HepG2 (cell line): Measurements from ENCODE around the gene ZNF722. TPM values are rescaled to one million over a fixed set of nuclear protein-coding genes. Genes with fewer than 3 reads are reported as not detected.

Experiments used
- ATAC-seq: fragments of 200-7000 bp; cut with Tn5 transposase; 3 replicates; pipeline ENCODE4 v1.9.1; 2020; ENCODE audit warnings: mild to moderate bottlenecking, moderate library complexity
- BruUV-seq: library from RNA; stranded (reverse); fragments of 400-500 nt; replicated peaks from 2 replicates; lab custom pipeline; 2021; lab: Mats Ljungman, UMichigan
- CTCF ChIA-PET: fragments of 300-600 bp; formaldehyde crosslinking; extraction: SDS; loops from one replicate; lab custom pipeline; 2021; ENCODE audit warnings: low total read pairs, inconsistent platforms, low intra/inter-chr PET ratio; lab: Yijun Ruan, JAX
- POLR2A ChIA-PET: fragments of 350-600 bp; sonication (Branson Sonifier 250); formaldehyde crosslinking; loops from one replicate; lab custom pipeline; 2020; ENCODE audit warnings: antibody characterized with exemption, inconsistent platforms; lab: Yijun Ruan, JAX
- DNase-seq: peaks from one replicate; pipeline ENCODE4 v3.0.0-alpha.2; 2015; ENCODE audit warnings: low spot score
- FAIRE-seq: peaks from 3 replicates; lab custom pipeline; 2011; peaks lifted over from hg19 to GRCh38; lab: Jason Lieb, UNC
- H2AFZ ChIP-seq: one replicate; pipeline ENCODE4 v1.6.1; 2011; ENCODE audit warnings: low read length, inconsistent platforms
- H3K27ac ChIP-seq: fragments of 300-600 bp; 3 replicates; pipeline ENCODE4 v1.8.0; 2011; ENCODE audit warnings: mixed run types, mild to moderate bottlenecking, mixed read lengths, low read length, inconsistent platforms; ENCODE audit not compliant: insufficient read depth; ENCODE audit errors: extremely low read length
- H3K27me3 ChIP-seq, 2 experiments: fragments of 200-600 bp in 1 of 2; 2 replicates in 1 of 2; 3 replicates in 1 of 2; pipeline versions ENCODE4 v1.6.0 to v1.8.0; 2011; ENCODE audit warnings: low read length in 2 of 2, mild to moderate bottlenecking in 2 of 2, moderate library complexity in 2 of 2, inconsistent platforms in 1 of 2; ENCODE audit not compliant: insufficient read depth in 2 of 2, control insufficient read depth in 1 of 2
- H3K36me3 ChIP-seq, 2 experiments: fragments of 200-600 bp in 1 of 2; replicated peaks in 1 of 2; 2 replicates in 1 of 2; 3 replicates in 1 of 2; pipeline versions ENCODE4 v1.5.1 to v1.8.0; 2011; ENCODE audit warnings: low read length in 2 of 2, inconsistent platforms in 1 of 2; ENCODE audit not compliant: insufficient read depth in 2 of 2, control insufficient read depth in 1 of 2
- H3K4me1 ChIP-seq: 2 replicates; pipeline ENCODE4 v1.5.1; 2012; ENCODE audit warnings: low read length, inconsistent platforms; ENCODE audit not compliant: insufficient read depth
- H3K4me2 ChIP-seq: 2 replicates; pipeline ENCODE4 v1.6.0; 2011; ENCODE audit warnings: low read depth, low read length, inconsistent platforms
- H3K4me3 ChIP-seq, 3 experiments: fragments of 200-600 bp in 1 of 3; sonication (generic), shearing (Covaris generic) in 1 of 3; replicated peaks in 1 of 3; 2 replicates each; pipeline ENCODE4 v1.5.1; 2011 to 2016; ENCODE audit warnings: low read length in 3 of 3, inconsistent platforms in 2 of 3, low read depth in 2 of 3, mild to moderate bottlenecking in 2 of 3, control low read depth in 1 of 3, mixed read lengths in 1 of 3; ENCODE audit not compliant: insufficient read depth in 1 of 3
- H3K79me2 ChIP-seq: one replicate; pipeline ENCODE4 v1.6.1; 2011; ENCODE audit warnings: low read length, inconsistent platforms; ENCODE audit not compliant: insufficient read depth
- H3K9ac ChIP-seq: 2 replicates; pipeline ENCODE4 v1.6.0; 2011; ENCODE audit warnings: mild to moderate bottlenecking, low read depth, low read length, inconsistent platforms; ENCODE audit not compliant: insufficient read depth
- H3K9me3 ChIP-seq: 2 replicates; pipeline ENCODE4 v1.5.1; 2012; ENCODE audit warnings: mild to moderate bottlenecking, low read length
- H4K20me1 ChIP-seq: 2 replicates; pipeline ENCODE4 v1.6.0; 2011; ENCODE audit warnings: inconsistent platforms, mild to moderate bottlenecking, low read length, moderate library complexity; ENCODE audit not compliant: insufficient read depth
- E2F2 ChIP-seq: sonication (generic); formaldehyde crosslinking; IDR thresholded peaks from 2 replicates; pipeline ENCODE4 v1.4.0; 2020; ENCODE audit warnings: missing genetic modification reagents, borderline replicate concordance
- KMT2A ChIP-seq: sonication (generic); formaldehyde crosslinking; IDR thresholded peaks from 2 replicates; pipeline ENCODE4 v1.4.0; 2020; ENCODE audit warnings: missing genetic modification reagents
- MED1 ChIP-seq: sonication (generic); formaldehyde crosslinking; IDR thresholded peaks from 2 replicates; pipeline ENCODE4 v1.4.0; 2020; ENCODE audit warnings: missing genetic modification reagents
- MED8 ChIP-seq: sonication (generic); formaldehyde crosslinking; IDR thresholded peaks from 2 replicates; pipeline ENCODE4 v1.8.1; 2023; ENCODE audit warnings: mild to moderate bottlenecking, missing genetic modification reagents; ENCODE audit not compliant: insufficient replicate concordance
- MLXIP ChIP-seq: sonication (generic); formaldehyde crosslinking; IDR thresholded peaks from 2 replicates; pipeline ENCODE4 v1.9.0; 2021; ENCODE audit warnings: missing genetic modification reagents, borderline replicate concordance
- SIN3A ChIP-seq: IDR thresholded peaks from 2 replicates; pipeline ENCODE4 v1.6.1; 2011; ENCODE audit warnings: low read depth, mild to moderate bottlenecking, control low read depth, low read length, borderline replicate concordance
- SRF ChIP-seq: IDR thresholded peaks from 2 replicates; pipeline ENCODE4 v1.6.1; 2011; ENCODE audit warnings: mild to moderate bottlenecking, low read depth, low read length, moderate library complexity
- THAP7 ChIP-seq: sonication (generic); formaldehyde crosslinking; IDR thresholded peaks from 2 replicates; pipeline ENCODE4 v1.8.1; 2023; ENCODE audit warnings: mild to moderate bottlenecking, missing genetic modification reagents
- THRA ChIP-seq: sonication (generic); formaldehyde crosslinking; IDR thresholded peaks from 2 replicates; pipeline ENCODE4 v1.4.0; 2020; ENCODE audit warnings: missing genetic modification reagents, borderline replicate concordance
- USF2 ChIP-seq, 2 experiments: sonication (generic) in 1 of 2; formaldehyde crosslinking in 1 of 2; IDR thresholded peaks; 2 replicates each; pipeline versions ENCODE4 v1.5.1 to v1.6.1; 2011 to 2020; ENCODE audit warnings: borderline replicate concordance in 1 of 2, low read depth in 1 of 2, low read length in 1 of 2, mild to moderate bottlenecking in 1 of 2, missing genetic modification reagents in 1 of 2, moderate library complexity in 1 of 2
- XBP1 ChIP-seq: sonication (generic); formaldehyde crosslinking; IDR thresholded peaks from 2 replicates; pipeline ENCODE4 v1.5.0; 2020; ENCODE audit warnings: missing genetic modification reagents
- ZBTB1 ChIP-seq: sonication (generic); formaldehyde crosslinking; IDR thresholded peaks from 2 replicates; pipeline ENCODE4 v1.4.0; 2020; ENCODE audit warnings: missing genetic modification reagents, borderline replicate concordance
- ZNF234 ChIP-seq: sonication (generic); formaldehyde crosslinking; conservative IDR thresholded peaks from 2 replicates; pipeline ENCODE4 v1.5.1; 2020; ENCODE audit warnings: mild to moderate bottlenecking, missing genetic modification reagents
- ZNF577 ChIP-seq: sonication (generic); formaldehyde crosslinking; IDR thresholded peaks from 2 replicates; pipeline ENCODE4 v1.4.0; 2020; ENCODE audit warnings: mild to moderate bottlenecking, low read depth, missing genetic modification reagents, borderline replicate concordance
- ZNF773 ChIP-seq: sonication (generic); formaldehyde crosslinking; IDR thresholded peaks from 2 replicates; pipeline ENCODE4 v1.4.0; 2020; ENCODE audit warnings: missing genetic modification reagents, borderline replicate concordance
- WGBS: methylation state at CpG from one replicate; pipeline ENCODE4 v1.1.6; 2017; ENCODE audit warnings: low lambda C conversion rate; 5-methylcytosine and 5-hydroxymethylcytosine counted together
- in situ Hi-C: cut with HindIII; loops from 2 replicates; pipeline ENCODE4 v1.10.0; 2017; ENCODE audit warnings: low pct_unique_long_range_greater_than_20kb; ENCODE audit not compliant: extremely low pct_ligation_motif_present
- intact Hi-C: fragments of 100-400 bp; cut with micrococcal nuclease; formaldehyde crosslinking; loops from one replicate; pipeline ENCODE4 v1.10.0; 2022; ENCODE audit not compliant: unreplicated experiment
- polyA plus RNA-seq, 8 experiments: library from polyadenylated mRNA; depleted of rRNA in 3 of 8; stranded (reverse) in 7 of 8; unstranded in 1 of 8; fragments of >200 nt; fragmentation: Illumina TruSeq in 4 of 8; extraction: Trizol in 4 of 8; gene quantifications; 2 replicates each; pipeline versions ENCODE4 v1.2.1 to v1.2.3, GENCODE V29; 2011 to 2016; ENCODE audit warnings: low read depth in 4 of 8, missing spikeins in 1 of 8, mixed read lengths in 1 of 8; ENCODE audit not compliant: insufficient read depth in 1 of 8
- total RNA-seq, 5 experiments: library from RNA; depleted of rRNA; stranded (reverse); fragments of >200 nt; fragmentation: Illumina TruSeq; extraction: Trizol; gene quantifications; 2 replicates each; pipeline ENCODE4 v1.2.3, GENCODE V29; 2016; ENCODE audit warnings: low read depth in 1 of 5

Gene ZNF722
- total and polyA plus RNA-seq, 2 of the 13 experiments (the other 11 are each of a cell fraction or from before 2014, with no cell fraction given): not detected

GRCh38 chr7:64045301-64046040 is 46.8 kb downstream of the ZNF722 start, which contains the start of gene ZNF727:
TSS of gene ZNF727 (plus strand) at chr7:64045434. CDS start at chr7:64045622, 188 bp downstream.
- no peak for FAIRE-seq
- CTCF ChIA-PET: no interaction called here
- in situ Hi-C loops (no loop called here), intact Hi-C loops (no loop called here)
- no peaks in the 10 kb centered on the region for H3K36me3 ChIP-seq
- no peak within 1 kb of the TSS for H3K9ac ChIP-seq
- no peak within 1 kb of the TSS for H3K27ac ChIP-seq
- H3K79me2 ChIP-seq: no peaks in the 10 kb centered on the region
- no peaks in the 10 kb centered on the region for H4K20me1 ChIP-seq
- H3K4me2 ChIP-seq: no peak within 1 kb of the TSS
- BruUV-seq: no TSS peak
- H3K27me3 ChIP-seq: no peaks in the 10 kb centered on the region; a peak in 1 of 5 replicates
- no peak within 1 kb of the TSS for H3K4me3 ChIP-seq
- no peak for DNase-seq
- H3K4me1 ChIP-seq: no peaks in the 10 kb centered on the region
- ATAC-seq: no peak
- peaks cover 86% of the 10 kb centered on the region for H3K9me3 ChIP-seq
- POLR2A ChIA-PET: no interaction called here
- no peak within 1 kb of the TSS for H2AFZ ChIP-seq
- WGBS: 32% methylated on average over 20 of the region's 33 CpGs
- TF ChIP-seq MED8 (no peak), ZNF773 (CRISPR knock-in tag) (no peak), KMT2A (no peak), ZNF577 (CRISPR knock-in tag) (no peak), ZBTB1 (CRISPR knock-in tag) (no peak), MLXIP (CRISPR knock-in tag) (no peak), SIN3A (no peak), THAP7 (no peak), XBP1 (CRISPR knock-in tag) (no peak), ZNF234 (CRISPR knock-in tag) (no peak), THRA (no peak), MED1 (CRISPR knock-in tag) (no peak), E2F2 (no peak), SRF (no peak), USF2 (IDR thresholded peaks at IDR 0.05; ENCODE audit: low read depth, low read length) (no peak), USF2 (CRISPR knock-in tag; IDR thresholded peaks at IDR 0.05; ENCODE audit: borderline replicate concordance) (no peak)
